ENCODE data around the gene CCDC18.

Gene CCDC18

DNA sequence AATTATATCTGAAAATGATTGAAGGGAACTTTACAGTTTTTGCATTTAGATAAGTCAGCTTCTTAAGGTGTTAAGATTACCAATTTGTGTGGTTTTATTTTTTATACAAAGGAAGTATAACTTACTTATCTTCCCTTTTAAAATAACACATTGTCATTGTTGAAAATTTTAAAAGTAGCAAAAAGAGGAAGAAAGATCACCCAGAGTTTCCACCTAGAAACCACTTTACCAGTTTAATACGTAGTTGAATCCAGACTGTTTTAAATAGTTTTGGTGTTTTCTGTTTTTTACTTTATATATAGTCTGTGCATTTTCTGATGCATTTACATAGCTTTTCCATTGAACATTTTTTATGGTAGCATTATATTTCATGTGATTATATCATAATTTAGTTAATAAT is 6.1 kb downstream of the CCDC18 start:
- Histone ChIP-seq H3K27me3 (ENCODE audit: insufficient read depth, poor library complexity, severe bottlenecking) (no peaks in the 10 kb centered on the region), H3K27ac (replicated peaks) (peak overlapping the region; percentile 55), H3K4me3 (replicated peaks; ENCODE audit: insufficient read depth, low read length) (no peak overlapping the region)
- TF ChIP-seq GABPA (IDR thresholded peaks at IDR 0.05; ENCODE audit: low read depth) (no peak), SPI1 (IDR thresholded peaks at IDR 0.05; ENCODE audit: borderline replicate concordance, low read depth) (no peak), POLR2AphosphoS5 (IDR thresholded peaks at IDR 0.05; ENCODE audit: low read depth) (no peak)
- TF ChIP-seq, protein P1, sequence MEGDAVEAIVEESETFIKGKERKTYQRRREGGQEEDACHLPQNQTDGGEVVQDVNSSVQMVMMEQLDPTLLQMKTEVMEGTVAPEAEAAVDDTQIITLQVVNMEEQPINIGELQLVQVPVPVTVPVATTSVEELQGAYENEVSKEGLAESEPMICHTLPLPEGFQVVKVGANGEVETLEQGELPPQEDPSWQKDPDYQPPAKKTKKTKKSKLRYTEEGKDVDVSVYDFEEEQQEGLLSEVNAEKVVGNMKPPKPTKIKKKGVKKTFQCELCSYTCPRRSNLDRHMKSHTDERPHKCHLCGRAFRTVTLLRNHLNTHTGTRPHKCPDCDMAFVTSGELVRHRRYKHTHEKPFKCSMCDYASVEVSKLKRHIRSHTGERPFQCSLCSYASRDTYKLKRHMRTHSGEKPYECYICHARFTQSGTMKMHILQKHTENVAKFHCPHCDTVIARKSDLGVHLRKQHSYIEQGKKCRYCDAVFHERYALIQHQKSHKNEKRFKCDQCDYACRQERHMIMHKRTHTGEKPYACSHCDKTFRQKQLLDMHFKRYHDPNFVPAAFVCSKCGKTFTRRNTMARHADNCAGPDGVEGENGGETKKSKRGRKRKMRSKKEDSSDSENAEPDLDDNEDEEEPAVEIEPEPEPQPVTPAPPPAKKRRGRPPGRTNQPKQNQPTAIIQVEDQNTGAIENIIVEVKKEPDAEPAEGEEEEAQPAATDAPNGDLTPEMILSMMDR (IDR thresholded peaks at IDR 0.05; ENCODE audit: insufficient read depth, low read length) = no peak
- TF ChIP-seq, protein P2, sequence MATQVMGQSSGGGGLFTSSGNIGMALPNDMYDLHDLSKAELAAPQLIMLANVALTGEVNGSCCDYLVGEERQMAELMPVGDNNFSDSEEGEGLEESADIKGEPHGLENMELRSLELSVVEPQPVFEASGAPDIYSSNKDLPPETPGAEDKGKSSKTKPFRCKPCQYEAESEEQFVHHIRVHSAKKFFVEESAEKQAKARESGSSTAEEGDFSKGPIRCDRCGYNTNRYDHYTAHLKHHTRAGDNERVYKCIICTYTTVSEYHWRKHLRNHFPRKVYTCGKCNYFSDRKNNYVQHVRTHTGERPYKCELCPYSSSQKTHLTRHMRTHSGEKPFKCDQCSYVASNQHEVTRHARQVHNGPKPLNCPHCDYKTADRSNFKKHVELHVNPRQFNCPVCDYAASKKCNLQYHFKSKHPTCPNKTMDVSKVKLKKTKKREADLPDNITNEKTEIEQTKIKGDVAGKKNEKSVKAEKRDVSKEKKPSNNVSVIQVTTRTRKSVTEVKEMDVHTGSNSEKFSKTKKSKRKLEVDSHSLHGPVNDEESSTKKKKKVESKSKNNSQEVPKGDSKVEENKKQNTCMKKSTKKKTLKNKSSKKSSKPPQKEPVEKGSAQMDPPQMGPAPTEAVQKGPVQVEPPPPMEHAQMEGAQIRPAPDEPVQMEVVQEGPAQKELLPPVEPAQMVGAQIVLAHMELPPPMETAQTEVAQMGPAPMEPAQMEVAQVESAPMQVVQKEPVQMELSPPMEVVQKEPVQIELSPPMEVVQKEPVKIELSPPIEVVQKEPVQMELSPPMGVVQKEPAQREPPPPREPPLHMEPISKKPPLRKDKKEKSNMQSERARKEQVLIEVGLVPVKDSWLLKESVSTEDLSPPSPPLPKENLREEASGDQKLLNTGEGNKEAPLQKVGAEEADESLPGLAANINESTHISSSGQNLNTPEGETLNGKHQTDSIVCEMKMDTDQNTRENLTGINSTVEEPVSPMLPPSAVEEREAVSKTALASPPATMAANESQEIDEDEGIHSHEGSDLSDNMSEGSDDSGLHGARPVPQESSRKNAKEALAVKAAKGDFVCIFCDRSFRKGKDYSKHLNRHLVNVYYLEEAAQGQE (IDR thresholded peaks at IDR 0.05; ENCODE audit: insufficient replicate concordance, low read depth) = no peak
- DNase-seq (ENCODE audit: low read depth in 1 of 2, low spot score in 1 of 2) = no peak

DNA sequence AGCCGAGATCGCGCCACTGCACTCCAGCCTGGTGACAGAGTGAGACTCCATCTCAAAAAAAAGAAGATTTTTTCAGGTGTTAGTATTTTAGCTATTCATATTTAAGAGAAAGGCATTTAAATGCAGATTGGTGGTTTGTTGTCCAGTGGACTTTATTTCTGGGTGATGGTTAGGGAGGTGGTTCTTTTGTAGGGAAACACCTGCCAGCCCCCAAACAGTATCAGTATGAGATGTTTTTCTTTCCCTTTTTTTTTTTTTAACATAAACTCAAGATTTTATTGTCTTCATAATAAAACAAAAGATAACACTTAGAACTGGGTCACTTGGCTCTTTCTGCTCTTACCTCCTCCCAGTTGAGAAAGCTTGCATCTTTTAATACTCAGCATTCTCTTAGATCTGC is 9.9 kb downstream of the CCDC18 start:
- DNase-seq (ENCODE audit: low read depth in 1 of 2, low spot score in 1 of 2) = no peak
- Histone ChIP-seq H3K27ac (replicated peaks) (no peak overlapping the region), H3K27me3 (ENCODE audit: insufficient read depth, poor library complexity, severe bottlenecking) (no peaks in the 10 kb centered on the region), H3K4me3 (replicated peaks; ENCODE audit: insufficient read depth, low read length) (no peak overlapping the region)
- TF ChIP-seq, protein P2 (IDR thresholded peaks at IDR 0.05; ENCODE audit: insufficient replicate concordance, low read depth) = no peak
- no peak for TF ChIP-seq POLR2AphosphoS5 (IDR thresholded peaks at IDR 0.05; ENCODE audit: low read depth)
- TF ChIP-seq, protein P1 (IDR thresholded peaks at IDR 0.05; ENCODE audit: insufficient read depth, low read length) = no peak
- no peak for TF ChIP-seq SPI1 (IDR thresholded peaks at IDR 0.05; ENCODE audit: borderline replicate concordance, low read depth)
- TF ChIP-seq GABPA (IDR thresholded peaks at IDR 0.05; ENCODE audit: low read depth) = no peak

DNA sequence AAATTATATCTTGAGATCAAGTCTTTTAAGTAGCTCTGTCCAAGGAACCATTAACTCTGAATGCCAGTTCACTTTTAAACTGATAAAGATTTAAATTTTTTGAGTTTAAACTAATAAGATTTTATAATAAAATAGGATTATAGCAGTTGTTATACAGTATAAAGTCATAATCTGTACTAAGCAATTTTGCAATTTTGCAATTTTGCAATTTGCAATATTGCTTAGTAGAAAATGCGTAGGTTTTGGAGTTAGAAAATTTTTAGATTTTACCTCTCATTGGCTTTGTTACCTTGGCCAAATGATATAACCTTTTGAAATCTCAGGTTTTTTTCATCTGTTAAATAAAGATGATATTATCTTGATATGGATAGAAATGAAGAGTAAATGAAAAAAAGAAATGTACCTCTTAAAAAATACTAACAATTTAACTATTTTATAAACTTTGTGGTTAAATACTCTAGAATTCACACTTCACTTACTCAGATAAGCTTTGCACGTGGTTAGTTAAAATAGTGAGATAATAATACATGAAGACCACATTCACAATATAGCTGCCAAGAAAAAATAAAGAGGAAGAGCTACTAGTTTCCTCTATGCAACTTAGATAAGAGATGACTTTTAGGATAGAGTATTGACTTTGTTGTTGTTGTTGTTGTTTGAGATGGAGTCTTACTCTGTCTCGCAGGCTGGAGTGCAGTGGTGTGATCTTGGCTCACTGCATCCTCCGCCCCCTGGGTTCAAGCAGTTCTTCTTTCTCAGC is 13.9 kb downstream of the CCDC18 start:
- no peak for DNase-seq (ENCODE audit: low read depth in 1 of 2, low spot score in 1 of 2)
- no peak overlapping the region for H3K27ac ChIP-seq (replicated peaks)

More for the DNA sequence above, 13.9 kb downstream of the CCDC18 start:
- H3K4me3 ChIP-seq (replicated peaks; ENCODE audit: insufficient read depth, low read length) = no peak overlapping the region
- no peaks in the 10 kb centered on the region for H3K27me3 ChIP-seq (ENCODE audit: insufficient read depth, poor library complexity, severe bottlenecking)
- TF ChIP-seq GABPA (IDR thresholded peaks at IDR 0.05; ENCODE audit: low read depth) = no peak
- TF ChIP-seq, protein P2 (IDR thresholded peaks at IDR 0.05; ENCODE audit: insufficient replicate concordance, low read depth) = no peak
- TF ChIP-seq SPI1 (IDR thresholded peaks at IDR 0.05; ENCODE audit: borderline replicate concordance, low read depth) = no peak
- no peak for TF ChIP-seq POLR2AphosphoS5 (IDR thresholded peaks at IDR 0.05; ENCODE audit: low read depth)
- TF ChIP-seq, protein P1 (IDR thresholded peaks at IDR 0.05; ENCODE audit: insufficient read depth, low read length) = no peak

Measured in HL-60 (cell line).